DOHH2 (cell line): Measurements from ENCODE around the gene C1RL.
A peak's percentile ranks its signal among the peaks of the same experiment; 100 is the strongest.

Experiments
- H3F3A ChIP-seq: fragments of 200-600 bp; sonication (generic), shearing (Covaris generic); 2 replicates; pipeline ENCODE4 v1.6.0; 2016; ENCODE audit warnings: antibody characterized with exemption, mild to moderate bottlenecking; ENCODE audit not compliant: control insufficient read depth, insufficient read depth
- H3K27ac ChIP-seq: fragments of 200-600 bp; sonication (generic); 2 replicates; pipeline ENCODE4 v1.5.1; 2014; ENCODE audit warnings: low read depth, mild to moderate bottlenecking, low read length, moderate library complexity
- H3K27me3 ChIP-seq: fragments of 200-600 bp; sonication (generic); 2 replicates; pipeline ENCODE4 v1.6.1; 2014; ENCODE audit warnings: mild to moderate bottlenecking, low read length, mixed read lengths; ENCODE audit not compliant: control insufficient read depth
- H3K36me3 ChIP-seq: fragments of 200-600 bp; sonication (generic); 2 replicates; pipeline ENCODE4 v1.6.1; 2014; ENCODE audit warnings: mild to moderate bottlenecking, low read length, moderate library complexity, mixed read lengths; ENCODE audit not compliant: control insufficient read depth
- H3K4me1 ChIP-seq: fragments of 200-600 bp; sonication (generic); 2 replicates; pipeline ENCODE4 v1.6.1; 2014; ENCODE audit warnings: mild to moderate bottlenecking, low read length, mixed read lengths; ENCODE audit not compliant: control insufficient read depth
- H3K4me2 ChIP-seq: fragments of 200-600 bp; sonication (generic); 2 replicates; pipeline ENCODE4 v1.6.0; 2014; ENCODE audit warnings: mild to moderate bottlenecking, low read length, moderate library complexity
- H3K4me3 ChIP-seq: fragments of 200-600 bp; sonication (generic); 2 replicates; pipeline ENCODE4 v1.5.1; 2014; ENCODE audit warnings: mild to moderate bottlenecking, low read length, mixed read lengths
- H3K79me2 ChIP-seq: fragments of 200-600 bp; sonication (generic); 2 replicates; pipeline ENCODE4 v1.6.1; 2014; ENCODE audit warnings: mild to moderate bottlenecking, low read length, mixed read lengths; ENCODE audit not compliant: control insufficient read depth
- H3K9me2 ChIP-seq: fragments of 200-600 bp; sonication (generic); replicated peaks from 2 replicates; pipeline ENCODE4 v1.6.1; 2014; ENCODE audit warnings: mild to moderate bottlenecking, low read length, mixed read lengths; ENCODE audit not compliant: control insufficient read depth
- H3K9me3 ChIP-seq: fragments of 200-600 bp; sonication (generic); 2 replicates; pipeline ENCODE4 v1.6.1; 2014; ENCODE audit warnings: antibody characterized with exemption, low read length, mixed read lengths; ENCODE audit not compliant: control insufficient read depth, insufficient read depth
- H4K20me1 ChIP-seq: fragments of 200-600 bp; sonication (generic); 2 replicates; pipeline ENCODE4 v1.6.0; 2014; ENCODE audit warnings: low read depth, mild to moderate bottlenecking, antibody characterized with exemption, low read length, moderate library complexity; ENCODE audit not compliant: control insufficient read depth, insufficient read depth
- EZH2phosphoT487 ChIP-seq: fragments of 200-600 bp; sonication (generic); IDR thresholded peaks from 2 replicates; pipeline ENCODE4 v1.6.1; 2017; ENCODE audit warnings: borderline replicate concordance, mild to moderate bottlenecking, antibody characterized with exemption, low read length, moderate library complexity, mixed read lengths
- TF ChIP-seq, protein P1 (sequence below): fragments of 200-600 bp; sonication (generic); IDR thresholded peaks from one replicate; pipeline ENCODE4 v1.5.1; 2014; ENCODE audit warnings: antibody characterized with exemption, mild to moderate bottlenecking, low read depth, low read length; ENCODE audit not compliant: poor library complexity, severe bottlenecking

The C1RL gene, protein sequence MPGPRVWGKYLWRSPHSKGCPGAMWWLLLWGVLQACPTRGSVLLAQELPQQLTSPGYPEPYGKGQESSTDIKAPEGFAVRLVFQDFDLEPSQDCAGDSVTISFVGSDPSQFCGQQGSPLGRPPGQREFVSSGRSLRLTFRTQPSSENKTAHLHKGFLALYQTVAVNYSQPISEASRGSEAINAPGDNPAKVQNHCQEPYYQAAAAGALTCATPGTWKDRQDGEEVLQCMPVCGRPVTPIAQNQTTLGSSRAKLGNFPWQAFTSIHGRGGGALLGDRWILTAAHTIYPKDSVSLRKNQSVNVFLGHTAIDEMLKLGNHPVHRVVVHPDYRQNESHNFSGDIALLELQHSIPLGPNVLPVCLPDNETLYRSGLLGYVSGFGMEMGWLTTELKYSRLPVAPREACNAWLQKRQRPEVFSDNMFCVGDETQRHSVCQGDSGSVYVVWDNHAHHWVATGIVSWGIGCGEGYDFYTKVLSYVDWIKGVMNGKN

DNA sequence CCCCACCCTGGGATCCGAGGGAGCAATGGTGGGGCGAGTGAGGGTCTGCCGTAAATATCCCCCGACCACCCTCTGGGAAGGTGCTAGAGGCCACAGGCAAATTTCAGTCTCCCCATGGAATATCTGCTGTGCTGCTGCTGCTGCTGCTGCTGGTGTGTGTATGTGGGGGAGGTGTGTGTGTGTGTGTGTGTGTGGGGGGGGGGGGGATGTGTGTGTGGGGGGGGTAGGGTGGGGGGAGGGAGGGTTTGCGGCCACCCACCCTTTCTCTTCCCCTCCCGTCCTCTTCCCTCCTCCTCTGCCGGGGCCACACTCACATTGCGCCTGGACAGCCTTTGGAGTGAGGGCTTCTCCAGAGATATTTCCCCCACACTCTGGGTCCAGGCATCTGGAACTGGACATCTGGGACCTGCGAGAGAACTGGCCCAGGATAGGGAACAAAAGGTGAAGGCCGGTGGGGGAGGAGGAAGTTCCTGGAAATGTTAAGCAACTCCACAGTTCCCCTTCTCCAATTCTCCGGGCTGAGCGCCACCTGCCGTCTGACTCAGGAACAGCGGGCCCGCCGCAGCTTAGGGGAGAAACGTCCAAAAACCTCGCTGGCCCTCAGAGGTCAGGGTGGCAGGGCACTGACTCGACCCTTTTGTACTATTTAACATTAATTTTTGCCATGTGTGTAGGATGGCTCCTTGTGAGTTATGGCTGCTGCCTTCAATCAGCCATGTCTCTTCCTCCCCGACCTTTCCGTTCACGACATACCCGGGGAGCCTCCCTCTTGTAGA, at the start of gene C1RL:
C1RL (minus strand) TSS at position 419 of the 776 bp plus-strand sequence; CDS start at position 385, 34 bp downstream.
- no peaks in the 10 kb centered on the region for H3K36me3 ChIP-seq
- peak within 1 kb of the TSS; percentile 89 for H3K4me2 ChIP-seq
- H3K9me2 ChIP-seq = no peaks in the 10 kb centered on the region
- H3K79me2 ChIP-seq = no peaks in the 10 kb centered on the region
- peaks cover 14% of the 10 kb centered on the region for H3K4me1 ChIP-seq
- peak within 1 kb of the TSS; percentile 76 for H3K4me3 ChIP-seq
- no peak within 1 kb of the TSS for H3K27ac ChIP-seq
- H3K27me3 ChIP-seq = peaks cover 28% of the 10 kb centered on the region
- H3F3A ChIP-seq = no peaks in the 10 kb centered on the region
- no peaks in the 10 kb centered on the region; the same call in 1 of the 2 replicates for H4K20me1 ChIP-seq
- TF ChIP-seq, protein P1, sequence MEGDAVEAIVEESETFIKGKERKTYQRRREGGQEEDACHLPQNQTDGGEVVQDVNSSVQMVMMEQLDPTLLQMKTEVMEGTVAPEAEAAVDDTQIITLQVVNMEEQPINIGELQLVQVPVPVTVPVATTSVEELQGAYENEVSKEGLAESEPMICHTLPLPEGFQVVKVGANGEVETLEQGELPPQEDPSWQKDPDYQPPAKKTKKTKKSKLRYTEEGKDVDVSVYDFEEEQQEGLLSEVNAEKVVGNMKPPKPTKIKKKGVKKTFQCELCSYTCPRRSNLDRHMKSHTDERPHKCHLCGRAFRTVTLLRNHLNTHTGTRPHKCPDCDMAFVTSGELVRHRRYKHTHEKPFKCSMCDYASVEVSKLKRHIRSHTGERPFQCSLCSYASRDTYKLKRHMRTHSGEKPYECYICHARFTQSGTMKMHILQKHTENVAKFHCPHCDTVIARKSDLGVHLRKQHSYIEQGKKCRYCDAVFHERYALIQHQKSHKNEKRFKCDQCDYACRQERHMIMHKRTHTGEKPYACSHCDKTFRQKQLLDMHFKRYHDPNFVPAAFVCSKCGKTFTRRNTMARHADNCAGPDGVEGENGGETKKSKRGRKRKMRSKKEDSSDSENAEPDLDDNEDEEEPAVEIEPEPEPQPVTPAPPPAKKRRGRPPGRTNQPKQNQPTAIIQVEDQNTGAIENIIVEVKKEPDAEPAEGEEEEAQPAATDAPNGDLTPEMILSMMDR = peak; percentile 89
- TF ChIP-seq EZH2phosphoT487 = no peak
- H3K9me3 ChIP-seq = peaks cover 12% of the 10 kb centered on the region; the same call in 1 of the 2 replicates

DNA sequence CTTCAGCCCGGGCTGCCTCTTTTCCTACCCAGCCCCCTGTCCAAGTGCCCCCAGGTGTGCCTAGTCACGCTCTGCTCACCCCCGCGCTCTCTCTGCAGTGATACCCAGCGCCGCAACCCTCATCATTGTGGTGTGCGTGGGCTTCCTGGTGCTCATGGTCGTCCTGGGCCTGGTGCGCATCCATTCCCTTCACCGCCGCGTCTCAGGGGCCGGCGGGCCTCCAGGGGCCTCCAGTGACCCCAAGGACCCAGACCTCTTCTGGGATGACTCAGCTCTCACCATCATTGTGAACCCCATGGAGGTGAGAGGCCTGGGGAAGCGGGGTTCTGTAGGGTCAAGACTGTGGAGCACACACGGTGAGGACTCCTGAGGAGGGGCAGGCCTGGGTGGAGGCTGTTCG, 48.4 kb upstream of the C1RL start:
- Histone ChIP-seq H3F3A (no peaks in the 10 kb centered on the region), H3K27ac (no peak overlapping the region), H3K9me2 (no peaks in the 10 kb centered on the region), H4K20me1 (no peaks in the 10 kb centered on the region), H3K9me3 (no peaks in the 10 kb centered on the region), H3K4me1 (no peaks in the 10 kb centered on the region), H3K27me3 (no peaks in the 10 kb centered on the region), H3K4me3 (no peak overlapping the region), H3K36me3 (no peaks in the 10 kb centered on the region), H3K79me2 (no peaks in the 10 kb centered on the region), H3K4me2 (no peak overlapping the region)
- TF ChIP-seq, protein P1 = no peak
- TF ChIP-seq EZH2phosphoT487 = no peak

GRCh38 chr12:7156259-7157197, 47.5 kb upstream of the C1RL start:
- no peaks in the 10 kb centered on the region for H3K36me3 ChIP-seq
- no peak overlapping the region for H3K4me2 ChIP-seq
- TF ChIP-seq, protein P1 = no peak
- no peak for TF ChIP-seq EZH2phosphoT487
- no peaks in the 10 kb centered on the region for H3K27me3 ChIP-seq
- H3K79me2 ChIP-seq = no peaks in the 10 kb centered on the region
- H3K9me2 ChIP-seq = no peaks in the 10 kb centered on the region
- no peaks in the 10 kb centered on the region for H3F3A ChIP-seq
- H3K9me3 ChIP-seq = no peaks in the 10 kb centered on the region
- no peaks in the 10 kb centered on the region for H3K4me1 ChIP-seq
- no peaks in the 10 kb centered on the region for H4K20me1 ChIP-seq
- H3K4me3 ChIP-seq = no peak overlapping the region
- H3K27ac ChIP-seq = no peak overlapping the region
